OCI-M2 (cell line): ENCODE data around the gene HSPG2.

Source experiments
- DNase-seq: peaks from one replicate; lab custom pipeline; 2025; ENCODE audit not compliant: unreplicated experiment; lab: John Stamatoyannopoulos, UW

The HSPG2 gene

GRCh38 chr1:21901473-21901847 lies 35.6 kb downstream of the HSPG2 start:
- no peak for DNase-seq

GRCh38 chr1:21900766-21901472 lies 36.2 kb downstream of the HSPG2 start:
- no peak for DNase-seq

DNA sequence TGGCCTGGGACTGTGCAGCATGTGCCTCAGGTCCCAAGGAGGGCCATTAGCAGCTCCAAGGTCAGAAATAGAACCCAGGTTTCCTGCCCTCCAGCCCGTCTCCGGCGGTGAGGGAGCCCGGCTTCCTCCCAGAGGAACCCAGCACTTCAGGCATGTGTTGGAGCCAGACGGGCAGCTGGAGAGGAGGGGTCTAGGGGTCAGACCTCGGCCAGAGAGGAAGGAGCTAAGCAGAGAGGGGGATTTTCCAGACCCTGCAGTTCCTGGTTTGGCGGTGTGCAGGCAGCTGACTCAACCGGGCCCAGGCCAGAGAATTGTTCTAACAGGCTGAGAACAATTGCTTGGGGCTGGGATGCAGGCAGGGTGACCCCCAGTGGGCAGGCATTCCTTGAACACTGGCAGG lies 37.1 kb downstream of the HSPG2 start:
- DNase-seq, result no peak

GRCh38 chr1:21899267-21899810 lies 37.8 kb downstream of the HSPG2 start:
- no peak for DNase-seq

- DNase-seq, result no peak
These were observed 38.5 kb downstream of the HSPG2 start for GRCh38 chr1:21898326-21899200.

DNA sequence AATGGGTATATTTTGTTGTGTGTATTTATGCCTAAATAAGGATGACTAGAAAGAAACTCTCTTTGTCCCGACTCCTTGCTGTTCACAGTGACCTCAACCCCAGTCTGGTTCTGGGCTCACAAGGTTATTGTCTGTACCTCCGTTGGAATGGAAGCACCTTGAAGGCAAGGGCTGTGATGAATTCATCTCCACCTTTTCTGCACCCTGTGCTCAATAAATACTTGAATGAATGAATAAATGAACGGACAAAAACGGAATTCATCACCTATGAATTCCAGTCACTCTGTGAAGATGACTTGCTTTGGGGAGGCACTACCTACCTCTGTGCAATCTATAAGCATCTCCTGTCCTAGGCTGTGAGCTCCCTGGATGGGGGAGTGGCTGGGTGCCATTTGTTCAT lies 39.3 kb downstream of the HSPG2 start:
- DNase-seq, result no peak

- no peak for DNase-seq
These were observed 40.2 kb downstream of the HSPG2 start for GRCh38 chr1:21896652-21897532.

GRCh38 chr1:21896026-21896425 lies 41.1 kb downstream of the HSPG2 start:
- DNase-seq, result no peak

DNA sequence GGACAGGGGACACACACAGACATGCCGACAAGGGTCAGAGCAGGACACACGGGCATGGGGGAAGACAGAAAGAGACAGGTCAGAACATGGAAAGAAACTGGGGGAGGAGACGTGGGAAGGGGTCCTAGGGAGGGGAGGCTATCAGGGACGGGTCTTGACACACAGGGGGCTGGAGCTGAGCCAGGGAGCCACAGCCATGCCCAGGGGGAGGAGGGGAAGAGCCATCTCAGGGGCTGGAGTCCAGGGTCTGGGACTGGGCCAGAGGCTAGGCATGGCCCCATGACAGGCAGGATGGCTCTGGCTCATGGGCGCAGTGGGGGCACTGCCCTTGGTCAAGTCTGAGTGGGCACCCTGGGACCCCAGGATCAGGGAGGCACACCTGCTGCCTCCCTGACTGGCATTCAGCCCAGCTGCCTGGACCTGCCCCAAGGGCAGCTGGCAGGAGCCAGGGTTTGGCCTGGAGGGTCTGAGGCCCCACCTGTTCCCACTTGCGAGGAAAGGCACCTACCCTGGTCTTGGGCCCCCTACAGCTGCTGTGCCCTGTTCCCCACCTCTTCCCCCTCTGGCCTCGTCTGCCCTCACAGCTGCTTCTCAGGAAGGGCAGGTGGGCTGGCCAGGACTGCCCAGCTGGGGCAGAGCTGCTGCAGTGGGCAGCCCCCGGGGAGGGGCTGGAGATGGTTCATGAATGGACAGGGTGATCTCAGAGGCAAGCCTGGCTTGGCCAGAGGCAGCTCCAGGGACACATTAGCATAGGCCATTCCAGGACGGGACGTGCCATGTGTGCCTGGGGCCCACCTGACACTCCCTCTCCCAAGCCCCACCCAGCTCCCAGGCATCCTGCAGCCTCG lies 42.9 kb downstream of the HSPG2 start:
- DNase-seq, result no peak

- no peak for DNase-seq
These were observed 43.9 kb downstream of the HSPG2 start for GRCh38 chr1:21893046-21893805.

DNA sequence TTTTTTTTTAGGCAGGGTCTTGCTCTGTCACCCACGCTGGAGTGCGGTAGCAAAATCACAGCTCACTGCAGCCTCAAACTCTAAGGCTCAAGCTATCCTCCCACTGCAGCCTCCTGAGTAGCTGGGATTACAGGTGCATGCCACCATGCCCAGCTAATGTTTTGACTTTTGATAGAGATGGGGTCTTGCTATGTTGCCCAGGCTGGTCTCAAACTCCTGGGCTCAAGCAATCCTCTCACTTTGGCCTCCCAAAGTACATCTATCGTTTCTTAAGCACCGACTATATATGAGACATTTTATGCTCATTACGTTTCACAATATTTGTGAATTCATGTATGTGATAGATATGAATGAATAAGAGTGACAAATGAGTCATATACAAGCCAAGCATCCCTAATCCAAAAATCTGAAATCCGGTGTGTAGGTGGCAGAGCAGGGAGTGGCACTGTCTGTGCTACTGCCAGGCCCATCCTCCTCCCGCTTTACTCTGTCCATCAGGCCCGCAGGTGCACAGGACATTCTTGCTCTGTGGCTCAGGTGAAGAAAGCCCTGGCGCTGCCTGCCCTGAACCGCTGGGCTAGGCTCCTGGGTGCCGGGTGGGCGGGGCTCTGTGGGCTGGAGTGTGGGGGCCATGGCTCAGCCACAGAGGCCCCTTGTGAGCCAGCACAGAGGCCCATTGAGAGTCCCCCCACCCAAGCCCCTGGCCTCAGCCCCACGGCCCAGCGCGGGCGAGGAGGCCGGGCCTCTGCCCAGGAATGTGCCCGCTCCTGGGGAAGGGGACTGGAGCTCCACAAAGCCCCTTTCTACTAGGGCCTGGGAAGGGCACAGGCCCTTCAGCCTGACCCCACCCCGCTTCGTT lies 45.3 kb downstream of the HSPG2 start:
- DNase-seq, result no peak

GRCh38 chr1:21891081-21891480 lies 46.0 kb downstream of the HSPG2 start:
- no peak for DNase-seq

DNA sequence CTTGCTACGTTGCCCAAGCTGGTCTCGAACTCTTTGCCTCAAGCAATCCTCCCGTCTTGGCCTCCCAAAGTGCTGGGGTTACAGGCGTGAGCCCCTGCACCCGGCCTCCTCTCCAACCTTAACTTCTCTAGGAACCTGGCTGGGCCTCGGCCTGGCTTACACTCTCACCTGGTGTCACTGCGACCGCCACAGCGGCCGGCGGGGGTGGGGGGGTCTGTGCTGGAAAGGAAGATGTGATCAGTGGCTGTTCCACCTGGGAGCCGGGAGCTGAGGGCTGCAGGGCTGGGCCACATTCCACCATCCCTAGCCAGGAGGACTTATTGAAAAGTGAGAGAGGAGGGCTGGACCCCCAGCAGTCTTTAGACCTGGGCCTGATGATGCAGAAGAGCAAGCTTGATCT lies 48.6 kb downstream of the HSPG2 start:
- DNase-seq, result no peak

GRCh38 chr1:21887796-21888195 lies 49.3 kb downstream of the HSPG2 start:
- DNase-seq, result no peak

- no peak for DNase-seq
These were observed 49.8 kb downstream of the HSPG2 start for GRCh38 chr1:21887216-21887736.

GRCh38 chr1:21886486-21887215 lies 50.5 kb downstream of the HSPG2 start:
- no peak for DNase-seq

DNA sequence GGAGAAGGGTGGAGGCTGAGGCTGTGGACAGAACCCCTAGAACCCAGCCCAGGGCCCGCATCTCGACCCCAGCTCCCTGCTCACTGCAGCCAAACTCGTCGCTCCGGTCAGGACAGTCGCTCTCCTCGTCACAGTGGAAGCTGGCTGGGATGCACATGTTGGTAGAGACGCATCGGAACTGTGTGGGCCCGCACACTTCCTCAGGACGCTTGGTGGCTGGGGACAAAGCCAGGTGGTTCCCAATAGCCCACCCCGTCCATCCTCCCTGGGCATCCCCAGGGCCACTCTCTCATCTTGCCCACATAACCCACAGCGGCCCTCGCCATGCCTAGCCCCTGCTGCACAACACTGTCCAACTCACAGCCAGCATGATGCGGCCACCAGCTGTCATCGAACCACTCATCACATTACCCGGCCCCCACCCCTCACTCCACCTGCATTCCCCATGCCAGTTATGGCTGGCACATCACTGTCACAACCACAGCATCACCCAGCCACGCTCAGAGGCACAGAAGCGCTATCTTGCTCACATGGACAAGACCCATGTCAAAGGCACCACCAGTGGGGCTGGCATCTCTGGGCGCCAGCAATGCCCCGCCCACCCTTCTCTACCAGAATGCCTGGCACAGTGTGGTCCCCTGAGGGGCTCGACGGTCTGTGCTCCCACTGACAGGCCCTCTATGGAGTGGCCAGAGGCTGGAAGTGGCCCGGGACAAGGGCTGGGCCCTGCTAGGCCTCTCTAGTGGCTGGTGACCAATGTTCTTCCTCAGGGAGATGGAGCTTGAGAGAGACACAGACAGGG lies 51.7 kb downstream of the HSPG2 start:
- no peak for DNase-seq
